Gastroesophageal sphincter (tissue), 4 donors: ENCODE measurements around the gene MYL11. TPM values are rescaled to one million over a fixed set of nuclear protein-coding genes. Genes with fewer than 3 reads are reported as not detected.

ENCODE experiments used
- ATAC-seq: fragments of 150-250 bp; one replicate; pipeline ENCODE4 v1.9.1; 2016; ENCODE audit warnings: mild to moderate bottlenecking, moderate library complexity
- H3K27ac ChIP-seq, 4 donors: fragments of 200-600 bp; sonication (generic) in 3 of 4; 1 replicate in 3 of 4; 2 replicates in 1 of 4; pipeline ENCODE4 v1.5.1; 2016 to 2019
- H3K27me3 ChIP-seq: fragments of 200-600 bp; sonication (generic); one replicate; pipeline ENCODE4 v1.5.1; 2019
- H3K36me3 ChIP-seq, 2 donors: fragments of 200-600 bp; sonication (generic); one replicate each; pipeline ENCODE4 v1.5.1; 2019; ENCODE audit warnings: control low read depth in 1 of 2
- H3K4me1 ChIP-seq, 3 donors: fragments of 200-600 bp; sonication (generic); 1 replicate in 2 of 3; 2 replicates in 1 of 3; pipeline ENCODE4 v1.5.1; 2016 to 2019; ENCODE audit warnings: control low read depth in 2 of 3
- H3K4me3 ChIP-seq, 2 donors: fragments of 200-600 bp; sonication (generic); one replicate each; pipeline ENCODE4 v1.5.1; 2019; ENCODE audit warnings: mild to moderate bottlenecking in 1 of 2, moderate library complexity in 1 of 2
- H3K9me3 ChIP-seq, 3 donors: fragments of 200-600 bp; sonication (generic); one replicate each; pipeline ENCODE4 v1.5.1; 2017 to 2019; ENCODE audit warnings: control low read depth in 2 of 3
- CTCF ChIP-seq, 4 experiments: fragments of 200-600 bp in 2 of 4; fragments of 450-650 bp in 2 of 4; sonication (generic) in 1 of 4; IDR thresholded peaks; one replicate each; pipeline ENCODE4 v1.5.1; 2017 to 2019; ENCODE audit warnings: antibody characterized with exemption in 4 of 4, mild to moderate bottlenecking in 2 of 4, moderate library complexity in 2 of 4
- EP300 ChIP-seq: sonication (generic); formaldehyde crosslinking; IDR thresholded peaks from one replicate; pipeline ENCODE4 v1.6.1; 2017; ENCODE audit warnings: antibody characterized with exemption, mild to moderate bottlenecking
- POLR2A ChIP-seq, 2 donors: fragments of 450-650 bp; IDR thresholded peaks; one replicate each; pipeline ENCODE4 v1.6.1; 2017; ENCODE audit warnings: antibody characterized with exemption in 2 of 2, mild to moderate bottlenecking in 2 of 2, moderate library complexity in 1 of 2
- POLR2AphosphoS5 ChIP-seq: sonication (generic); formaldehyde crosslinking; IDR thresholded peaks from one replicate; pipeline ENCODE4 v1.6.1; 2017; ENCODE audit warnings: antibody characterized with exemption
- WGBS, 2 donors: methylation state at CpG; one replicate each; pipeline ENCODE4 v1.1.5; 2018; ENCODE audit warnings: low coverage in 1 of 2; 5-methylcytosine and 5-hydroxymethylcytosine counted together
- total RNA-seq, 4 donors: library from RNA; depleted of rRNA; stranded (reverse); fragments of >200 nt; gene quantifications; one replicate each; pipeline ENCODE4 v1.1.0, GENCODE V29; 2016

MYL11 gene
- total RNA-seq, 4 donors from 2014 or later = not detected

- H3K36me3 ChIP-seq = no peaks in the 10 kb centered on the region
- TF ChIP-seq EP300 (no peak), CTCF (IDR thresholded peaks at IDR 0.05) (peak in 2 of 4 experiments; percentile 27 to 40), POLR2AphosphoS5 (peak; percentile 43), POLR2A (IDR thresholded peaks at IDR 0.05) (peak; percentile 39 to 42)
- no peaks in the 10 kb centered on the region for H3K27me3 ChIP-seq
- peak overlapping the region; percentile 90 to 100 (median 99) for H3K27ac ChIP-seq
- WGBS, 2 donors = 0 to 20% methylated on average over 1 of the region's 67 CpGs
- H3K4me1 ChIP-seq = peaks cover 0 to 46% (median 10%) of the 10 kb centered on the region in 3 donors
- peak overlapping the region; percentile 44 to 68 for H3K4me3 ChIP-seq
- ATAC-seq = peak; percentile 95
- no peaks in the 10 kb centered on the region for H3K9me3 ChIP-seq
Observed at GRCh38 chr16:30378236-30379157, 3.9 kb downstream of the MYL11 start.

- no peaks in the 10 kb centered on the region for H3K27me3 ChIP-seq
- no peak for ATAC-seq
- H3K36me3 ChIP-seq = no peaks in the 10 kb centered on the region
- peak overlapping the region; percentile 44 to 68 for H3K4me3 ChIP-seq
- H3K27ac ChIP-seq = peak overlapping the region; percentile 83 to 100 (median 99)
- H3K4me1 ChIP-seq = peaks cover 0 to 51% (median 10%) of the 10 kb centered on the region in 3 donors
- TF ChIP-seq CTCF (IDR thresholded peaks at IDR 0.05) = no peak
- no peak for TF ChIP-seq POLR2A (IDR thresholded peaks at IDR 0.05)
- no peak for TF ChIP-seq EP300
- no peak for TF ChIP-seq POLR2AphosphoS5
- 47% methylated on average over 10 of the region's 27 CpGs; no CpG with 5 or more reads in 1 of the 2 donors for WGBS, 2 donors
- H3K9me3 ChIP-seq = no peaks in the 10 kb centered on the region
Observed at GRCh38 chr16:30379158-30379783, 4.7 kb downstream of the MYL11 start.

GRCh38 chr16:30380072-30380802 is 5.6 kb downstream of the MYL11 start:
- H3K9me3 ChIP-seq = no peaks in the 10 kb centered on the region
- H3K27ac ChIP-seq = peak overlapping the region in 1 of 4 donors; percentile 100
- no peak for ATAC-seq
- WGBS, 2 donors = 90 to 100% methylated on average over 1 to 4 of the region's 4 CpGs
- H3K36me3 ChIP-seq = no peaks in the 10 kb centered on the region
- TF ChIP-seq POLR2AphosphoS5 (no peak), POLR2A (IDR thresholded peaks at IDR 0.05) (no peak), EP300 (no peak)
- no peak overlapping the region for H3K4me3 ChIP-seq
- peaks cover 0 to 51% (median 10%) of the 10 kb centered on the region in 3 donors for H3K4me1 ChIP-seq
- no peaks in the 10 kb centered on the region for H3K27me3 ChIP-seq

- no peaks in the 10 kb centered on the region for H3K9me3 ChIP-seq
- no peak overlapping the region for H3K4me3 ChIP-seq
- H3K27ac ChIP-seq = peak overlapping the region in 2 of 4 donors; percentile 12 to 35
- WGBS, 2 donors = 68 to 80% methylated on average over 2 to 4 of the region's 6 CpGs
- no peaks in the 10 kb centered on the region for H3K36me3 ChIP-seq
- H3K27me3 ChIP-seq = no peaks in the 10 kb centered on the region
- peaks cover 0 to 51% (median 10%) of the 10 kb centered on the region in 3 donors for H3K4me1 ChIP-seq
- TF ChIP-seq POLR2A (IDR thresholded peaks at IDR 0.05) (no peak), EP300 (no peak), CTCF (IDR thresholded peaks at IDR 0.05) (no peak), POLR2AphosphoS5 (no peak)
- no peak for ATAC-seq
Observed at GRCh38 chr16:30380803-30381208, 6.2 kb downstream of the MYL11 start.
